SKM-1 treated with dmso at 0.1 percent for 144 hours (cell line): Measurements from ENCODE around the gene CD44.

Source experiments
- DNase-seq: peaks from one replicate; lab custom pipeline; 2025; ENCODE audit not compliant: unreplicated experiment; lab: John Stamatoyannopoulos, UW

The CD44 gene

DNA sequence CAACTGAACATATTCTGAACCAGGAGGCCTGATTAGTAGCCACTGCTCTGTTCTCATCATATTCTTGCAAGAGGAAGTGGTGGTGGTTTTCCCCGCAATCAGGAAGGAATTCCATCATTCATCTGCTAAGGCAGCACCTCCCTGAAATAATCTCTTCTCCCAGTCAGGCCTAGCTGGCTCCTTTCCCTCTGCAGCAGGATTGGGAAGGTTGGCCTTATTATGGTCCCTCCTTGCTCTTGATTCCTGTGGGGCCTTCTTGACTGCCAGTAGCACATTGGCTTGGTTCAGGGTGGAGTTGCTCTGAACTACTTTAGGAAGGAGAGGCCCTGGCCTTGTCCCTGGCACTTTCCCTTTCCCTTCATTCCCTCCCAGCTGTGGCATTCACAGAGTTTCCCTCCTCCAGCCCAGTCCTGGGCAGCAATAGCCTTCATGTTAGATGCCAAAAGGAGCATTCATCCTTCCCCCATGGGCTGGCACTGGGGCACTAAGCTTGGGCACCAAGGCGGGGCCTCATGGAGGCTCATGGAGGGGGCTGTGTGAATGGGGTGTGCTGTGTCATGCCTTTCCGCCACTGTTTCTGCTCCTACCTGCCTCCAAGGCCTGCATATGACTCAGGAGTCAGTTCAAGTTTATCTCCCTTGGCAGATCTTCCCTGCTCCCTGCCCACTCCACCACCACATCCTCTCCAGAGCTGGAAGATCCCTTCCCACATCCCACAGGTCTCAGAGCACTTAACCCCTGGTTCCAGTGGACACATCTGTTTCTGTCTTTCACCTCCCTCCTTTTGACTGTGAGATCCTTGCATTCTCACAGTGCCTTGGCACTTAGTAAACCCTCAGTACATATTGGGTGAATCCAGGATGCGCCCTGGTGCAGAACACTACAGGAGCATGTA lies 27.6 kb upstream of the CD44 start:
- peak; percentile 42 for DNase-seq

DNA sequence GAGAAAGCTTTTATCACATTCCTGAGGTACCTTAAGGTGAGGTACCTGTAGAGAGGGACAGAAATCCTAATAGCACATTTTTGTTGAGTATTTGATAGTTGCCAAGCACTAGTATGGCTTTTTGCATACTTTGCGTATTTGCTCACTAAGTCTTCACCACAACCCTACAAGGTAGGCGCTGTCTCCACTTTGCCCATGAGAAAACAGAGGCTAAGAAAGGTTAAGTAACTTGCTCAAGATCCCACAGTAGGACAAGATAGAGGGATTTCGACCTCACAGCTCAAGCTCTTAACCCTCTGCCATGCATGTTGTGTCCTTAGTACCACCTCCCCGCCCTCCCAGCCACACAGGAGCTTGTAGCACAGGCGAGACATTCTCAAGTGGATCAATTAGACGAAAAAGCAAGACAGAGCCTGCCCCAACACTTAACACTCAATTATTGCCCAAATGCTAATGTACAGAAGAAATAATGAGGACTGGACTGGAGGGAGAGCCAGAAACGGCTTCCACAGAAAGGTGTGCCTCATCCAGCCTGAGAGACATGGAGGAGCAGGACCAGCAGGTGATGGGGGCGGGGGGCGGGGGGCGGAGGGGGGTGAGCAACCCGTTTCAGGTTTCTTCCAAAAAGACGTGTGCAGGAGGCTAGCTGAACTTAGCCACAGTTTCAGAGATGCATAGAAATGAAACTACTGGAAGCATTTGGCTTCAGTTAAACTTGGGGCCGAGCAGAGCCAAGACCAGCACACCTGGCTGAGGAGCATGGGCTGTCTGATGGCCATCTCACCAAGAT lies 26.7 kb upstream of the CD44 start:
- DNase-seq = no peak

DNA sequence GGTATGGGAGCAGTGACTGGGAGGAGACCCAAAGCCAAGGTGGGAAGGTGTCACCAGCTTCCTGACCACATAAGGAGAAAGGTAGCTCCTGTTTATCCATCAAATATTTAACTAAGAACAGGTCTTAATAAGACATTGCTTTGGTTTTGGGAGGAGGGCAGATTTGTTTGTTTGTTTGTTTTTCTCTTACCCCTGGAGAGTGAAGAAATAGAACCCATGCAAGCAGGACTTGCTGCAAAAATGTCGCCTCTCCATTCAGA lies 26.2 kb upstream of the CD44 start:
- no peak for DNase-seq

DNA sequence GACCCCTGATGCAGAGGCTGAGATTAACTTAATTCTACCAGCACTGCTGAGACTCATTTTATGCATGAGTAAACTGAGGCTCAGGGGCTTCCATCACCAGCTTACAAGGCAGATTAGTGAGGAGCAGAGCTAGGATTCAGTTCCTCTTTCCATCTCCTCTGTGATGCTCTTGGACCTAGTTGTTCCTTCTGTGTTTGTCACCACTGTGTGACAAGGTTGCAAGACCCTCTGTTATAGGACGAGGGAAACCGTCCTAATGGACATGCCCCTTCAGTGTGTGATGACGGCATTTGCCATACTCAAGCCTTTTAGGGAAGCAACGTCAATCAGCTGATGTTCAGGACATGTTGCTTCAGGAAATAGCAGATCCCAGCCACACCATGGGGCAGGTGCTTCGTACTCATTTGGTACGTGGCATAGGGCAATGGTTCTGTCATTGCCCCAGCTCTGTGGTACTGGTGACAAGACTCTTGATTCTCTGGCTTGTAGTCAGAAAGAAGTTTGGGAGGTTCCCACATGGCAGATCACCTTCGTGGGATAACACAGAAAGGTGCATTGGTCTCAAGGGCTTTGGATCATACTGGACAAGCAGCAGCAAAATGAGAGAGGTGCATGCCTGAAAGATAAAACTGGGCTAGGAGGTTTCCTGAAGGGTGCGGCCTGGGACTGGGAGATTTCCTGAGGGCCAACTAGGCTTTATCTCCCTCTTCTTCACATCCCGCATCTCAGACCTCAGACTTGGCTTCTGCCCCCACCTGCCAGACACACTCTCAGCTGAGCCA lies 23.9 kb upstream of the CD44 start:
- DNase-seq = peak; percentile 19

DNA sequence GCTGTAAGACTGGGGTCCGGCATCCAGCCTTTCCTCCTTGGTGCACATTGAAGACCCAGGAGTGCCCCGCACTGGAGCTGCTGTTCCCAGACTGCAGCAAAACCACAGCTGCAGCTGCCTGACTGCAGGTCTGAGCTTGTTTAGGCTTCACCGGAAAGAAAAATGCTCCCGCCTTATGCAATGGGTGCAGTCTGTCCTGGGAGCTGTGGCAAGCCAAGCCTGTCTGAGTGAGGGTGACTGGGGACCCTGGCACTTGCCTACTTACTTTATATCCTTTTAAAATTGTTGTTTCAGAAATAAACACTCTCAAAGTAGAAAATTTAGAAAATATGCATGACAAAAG lies 23.3 kb upstream of the CD44 start:
- DNase-seq = no peak

DNA sequence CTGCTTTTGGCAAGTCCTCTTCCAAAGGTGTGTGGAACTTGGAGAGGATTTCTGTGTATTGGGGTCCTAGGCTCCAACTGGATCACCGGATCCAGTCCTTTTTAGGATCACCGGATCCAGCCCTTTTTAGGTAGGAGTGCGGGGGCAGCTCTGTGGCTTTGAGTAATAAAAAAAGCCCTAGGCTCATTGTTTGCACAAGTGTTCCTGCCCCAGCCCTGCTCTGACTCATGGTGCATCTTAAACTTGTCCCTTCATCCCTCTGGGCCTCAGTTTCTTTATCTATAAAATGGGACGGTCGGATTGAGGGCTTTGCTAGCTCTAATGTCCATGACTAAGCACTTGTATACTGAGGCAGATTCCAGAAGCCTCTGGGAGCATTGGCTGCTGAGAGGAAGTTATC lies 22.7 kb upstream of the CD44 start:
- no peak for DNase-seq

DNA sequence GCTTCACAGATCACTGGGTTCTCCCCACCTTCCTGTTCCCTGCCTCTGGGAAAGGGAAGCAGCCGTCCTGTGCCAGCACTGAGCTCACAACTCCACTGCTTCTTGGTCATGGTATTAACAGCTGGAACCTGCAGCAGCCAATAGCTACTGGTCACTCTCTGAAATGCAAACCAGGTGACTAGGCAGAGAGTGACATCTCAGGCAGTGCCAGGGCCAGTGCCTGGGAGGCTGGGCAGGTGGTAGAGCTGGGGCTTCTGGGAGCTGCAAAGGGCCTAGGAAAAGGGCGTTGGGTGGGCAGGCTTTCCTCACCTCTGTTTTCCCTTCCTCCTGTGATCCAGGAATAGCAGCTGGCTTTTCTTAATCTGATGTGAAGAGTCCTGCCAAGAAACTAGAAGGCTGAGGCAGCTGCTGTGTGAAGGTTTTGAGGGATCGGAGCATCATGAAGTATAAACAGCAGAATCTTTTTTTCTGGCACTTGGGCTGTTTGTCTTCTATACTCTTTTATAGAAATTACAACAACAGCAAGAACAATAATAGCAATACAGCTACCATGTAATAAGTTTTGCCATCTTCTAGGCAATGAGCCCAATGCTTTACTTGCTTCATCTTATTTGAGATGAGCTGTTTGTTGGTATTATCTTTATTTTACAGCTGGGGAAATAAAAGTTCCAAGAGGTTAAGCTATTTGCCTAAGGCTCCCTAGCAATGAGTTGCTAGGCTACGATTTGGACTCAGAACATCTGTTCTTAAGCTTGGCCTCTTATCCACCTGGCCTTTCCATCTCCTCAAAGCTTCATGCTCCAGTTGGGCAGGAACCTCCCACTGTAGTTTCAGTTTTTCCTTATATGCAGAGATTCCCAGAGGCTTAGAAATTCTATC lies 22.0 kb upstream of the CD44 start:
- DNase-seq = no peak

DNA sequence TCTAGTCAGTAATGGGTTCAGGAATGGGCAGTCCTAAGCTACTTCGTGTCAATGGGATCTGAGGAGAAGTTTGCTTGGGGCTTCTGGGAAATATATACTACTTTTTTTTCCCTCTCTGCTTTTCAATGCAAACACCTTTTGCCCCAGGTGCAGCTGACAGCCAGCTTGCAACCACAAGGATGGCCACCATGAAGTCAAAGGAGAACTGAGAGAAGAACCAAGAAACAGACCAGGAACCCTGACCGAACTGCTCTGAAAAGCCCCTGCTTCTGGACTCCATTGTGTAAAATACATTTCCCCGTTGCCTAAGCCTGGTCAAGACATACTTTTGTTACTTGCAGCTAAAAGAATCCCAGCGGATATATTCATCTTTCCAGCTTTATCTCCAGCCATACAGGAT lies 20.1 kb upstream of the CD44 start:
- DNase-seq = no peak

DNA sequence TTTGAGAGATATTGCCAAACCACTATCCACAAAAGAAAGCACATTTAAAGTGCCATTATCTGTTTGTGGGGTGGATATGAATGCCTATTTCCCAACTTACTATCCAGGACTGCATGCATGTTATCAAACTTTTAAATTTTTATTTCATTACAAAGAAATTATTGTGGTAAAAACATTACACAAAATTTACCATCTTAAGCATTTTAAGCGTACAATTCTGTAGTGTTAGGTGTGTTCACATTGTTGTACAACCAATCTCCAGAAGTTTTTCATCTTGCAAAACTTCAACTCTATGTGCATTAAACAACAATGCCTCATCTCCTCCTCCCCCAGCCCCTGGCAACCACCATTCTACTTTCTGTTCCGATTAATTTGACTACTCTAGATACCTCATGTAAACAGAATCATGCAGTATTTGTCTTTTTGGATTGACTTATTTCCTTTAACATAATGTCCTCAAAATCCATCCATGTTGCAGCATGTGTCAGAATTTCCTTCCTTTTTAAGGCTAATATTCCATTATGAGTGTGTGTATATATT lies 17.6 kb upstream of the CD44 start:
- no peak for DNase-seq

DNA sequence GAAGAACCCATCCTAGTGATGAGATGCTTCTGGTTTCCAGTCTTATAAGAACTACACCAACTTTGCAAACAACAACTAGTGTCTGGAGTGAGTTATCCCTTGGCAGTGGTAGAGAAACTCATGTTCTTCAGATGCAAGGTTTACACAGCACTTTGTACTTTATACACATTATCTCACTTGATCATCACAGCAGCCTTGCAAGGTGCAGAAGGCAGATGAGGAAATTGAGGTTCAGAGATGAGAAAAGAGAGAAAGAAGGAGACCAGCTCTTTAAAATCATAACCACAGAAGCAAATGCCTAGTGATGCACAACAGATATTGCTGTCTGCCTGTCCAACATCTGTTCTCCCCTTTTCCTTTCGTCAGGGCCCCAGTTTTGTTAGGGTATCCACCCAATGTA lies 16.7 kb upstream of the CD44 start:
- DNase-seq = no peak

DNA sequence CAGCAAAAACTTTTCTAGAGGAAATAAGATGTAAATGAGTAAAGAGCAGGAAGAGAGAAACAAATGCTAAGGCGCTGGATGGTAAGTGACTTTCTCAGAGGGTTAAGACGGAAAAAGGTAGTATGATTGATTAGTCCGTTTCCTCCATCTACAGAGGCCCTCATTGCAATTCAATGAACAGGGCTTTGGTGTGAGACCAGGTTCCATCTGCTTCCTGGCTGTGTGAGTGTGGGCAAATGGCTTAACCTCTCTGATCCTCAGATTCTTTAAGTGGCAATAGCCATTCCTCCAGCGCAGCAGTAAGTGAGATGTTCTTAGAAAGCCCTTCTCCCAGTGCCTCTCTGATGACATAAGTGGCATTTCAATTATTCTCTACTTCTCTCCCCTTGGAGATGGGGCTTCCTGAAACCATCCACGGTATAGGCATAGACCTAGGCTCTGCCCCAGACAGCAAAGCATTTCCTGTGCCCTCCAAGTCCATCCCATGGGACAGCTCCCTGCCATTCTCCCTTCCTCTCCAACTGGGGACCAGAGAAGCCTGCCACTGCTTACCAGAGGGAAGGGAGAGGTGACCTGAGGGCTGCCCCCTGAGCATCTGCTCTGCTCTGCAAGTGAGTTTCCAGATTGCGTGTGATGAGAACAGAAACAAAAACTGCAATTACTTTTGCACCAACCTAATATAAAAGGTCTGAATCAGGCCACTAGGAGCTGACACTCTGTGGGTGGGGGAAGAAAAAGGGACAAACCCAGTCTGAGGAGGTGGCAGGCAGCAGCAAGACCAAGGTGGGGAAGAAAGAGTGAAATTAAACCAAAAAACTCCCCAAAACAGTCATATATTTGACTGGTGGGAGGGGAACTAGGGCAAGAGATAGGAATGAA lies 12.7 kb upstream of the CD44 start:
- DNase-seq = no peak

DNA sequence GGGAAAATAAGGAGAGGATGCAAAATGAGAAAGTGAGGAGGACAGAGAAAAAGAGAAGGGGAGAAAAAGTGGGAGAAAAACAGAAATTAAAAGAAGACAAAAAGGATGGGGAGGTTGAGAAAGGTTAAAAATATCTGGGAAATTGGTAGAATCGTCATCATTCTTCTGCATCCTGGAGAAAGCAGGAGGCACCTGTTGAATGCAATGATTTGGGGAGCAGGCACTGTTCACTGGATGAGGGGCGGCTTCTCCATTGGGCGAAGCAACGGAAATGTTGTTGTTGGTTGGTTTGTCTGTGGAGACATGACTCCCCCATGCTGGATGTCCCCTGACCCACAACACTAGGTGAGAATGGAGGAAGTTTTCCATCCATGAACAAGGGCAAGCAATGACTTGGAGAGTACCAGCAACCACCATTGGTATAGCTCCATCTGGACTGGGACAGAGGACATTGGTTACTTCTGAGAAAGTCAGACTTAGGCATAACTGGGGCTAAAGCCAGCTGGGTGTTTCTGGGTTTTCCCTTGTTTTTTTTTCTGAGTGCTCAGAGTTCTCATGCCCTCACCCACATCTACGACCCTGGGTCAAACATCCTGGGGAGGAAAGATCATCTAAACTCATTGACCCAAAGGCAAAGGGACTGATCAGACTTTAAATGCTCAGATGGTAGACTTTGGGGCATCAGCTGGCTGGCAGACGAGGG lies 11.9 kb upstream of the CD44 start:
- DNase-seq = no peak

DNA sequence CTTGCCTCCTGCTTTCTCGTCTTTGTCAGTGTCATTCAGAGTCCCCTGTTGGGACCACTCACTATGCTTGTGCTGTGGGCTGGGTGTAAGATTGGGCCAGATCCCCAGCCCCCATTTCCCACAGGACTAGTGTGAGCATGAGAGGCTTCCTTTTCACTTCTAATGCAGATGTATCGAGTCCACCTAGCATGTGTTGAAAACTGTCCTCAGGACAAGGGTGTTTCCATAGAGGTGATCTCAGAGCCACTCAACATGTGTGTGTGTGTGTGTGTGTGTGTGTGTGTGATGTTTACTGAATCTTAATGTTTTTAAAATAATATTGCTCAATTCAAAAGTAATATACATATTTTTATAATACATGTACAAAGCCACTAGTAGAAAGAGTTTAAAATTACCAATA lies 11.4 kb upstream of the CD44 start:
- DNase-seq = no peak

DNA sequence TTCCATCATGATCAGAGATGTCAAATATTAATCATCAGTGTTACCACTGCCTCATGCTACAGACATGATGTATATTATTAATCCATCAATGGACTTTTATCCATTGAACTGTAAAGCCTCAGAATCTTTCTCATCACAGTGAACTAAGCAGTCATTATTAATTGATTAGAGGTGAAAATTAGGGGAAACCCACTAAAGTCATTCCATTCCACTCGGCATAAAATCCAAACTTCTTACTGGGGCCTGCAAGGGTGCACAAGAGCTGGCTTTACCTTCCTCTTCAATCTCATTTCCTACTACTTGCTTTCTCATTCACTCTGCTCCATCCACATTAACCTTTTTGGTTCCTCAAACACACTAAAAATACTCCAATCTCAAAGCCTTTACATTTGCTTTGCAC lies 7.9 kb upstream of the CD44 start:
- DNase-seq = no peak

DNA sequence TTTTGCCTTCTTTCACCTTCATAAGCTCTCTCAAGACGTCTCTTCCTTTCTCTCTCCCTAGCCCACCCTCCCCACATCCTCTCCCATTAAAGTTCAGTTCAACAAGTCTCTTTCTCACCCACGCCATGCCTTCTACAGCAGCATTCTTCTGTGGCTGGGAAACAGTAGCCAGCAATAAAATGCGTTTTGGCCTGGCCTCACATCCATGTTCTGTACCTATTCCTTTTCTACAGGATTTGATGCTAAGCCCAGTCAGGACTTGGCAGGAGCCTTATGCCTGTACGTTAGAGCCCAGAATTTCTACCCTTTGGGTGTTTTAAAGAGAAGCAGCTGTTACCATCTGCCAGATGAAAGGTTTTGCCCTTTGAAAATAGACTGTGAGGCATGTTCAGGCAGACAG lies 7.1 kb upstream of the CD44 start:
- DNase-seq = no peak

DNA sequence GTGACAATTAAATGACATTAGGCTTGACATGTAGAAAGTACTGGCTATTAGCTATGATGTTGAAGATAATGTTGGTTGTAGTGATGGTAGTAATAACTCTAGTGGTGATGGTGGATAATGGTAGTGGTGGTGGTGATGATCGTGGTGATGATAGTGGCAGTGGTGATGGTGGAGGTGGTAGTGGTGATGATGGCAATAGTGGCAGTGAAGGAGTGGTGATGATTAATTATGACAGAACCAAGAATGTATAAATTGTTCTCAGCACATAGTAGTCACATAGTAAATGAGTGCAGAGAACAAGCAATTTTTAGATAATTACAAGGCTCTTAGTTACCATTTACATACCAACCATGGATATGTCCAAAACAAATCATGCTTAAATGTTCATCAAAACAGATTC lies 5.3 kb upstream of the CD44 start:
- no peak for DNase-seq

DNA sequence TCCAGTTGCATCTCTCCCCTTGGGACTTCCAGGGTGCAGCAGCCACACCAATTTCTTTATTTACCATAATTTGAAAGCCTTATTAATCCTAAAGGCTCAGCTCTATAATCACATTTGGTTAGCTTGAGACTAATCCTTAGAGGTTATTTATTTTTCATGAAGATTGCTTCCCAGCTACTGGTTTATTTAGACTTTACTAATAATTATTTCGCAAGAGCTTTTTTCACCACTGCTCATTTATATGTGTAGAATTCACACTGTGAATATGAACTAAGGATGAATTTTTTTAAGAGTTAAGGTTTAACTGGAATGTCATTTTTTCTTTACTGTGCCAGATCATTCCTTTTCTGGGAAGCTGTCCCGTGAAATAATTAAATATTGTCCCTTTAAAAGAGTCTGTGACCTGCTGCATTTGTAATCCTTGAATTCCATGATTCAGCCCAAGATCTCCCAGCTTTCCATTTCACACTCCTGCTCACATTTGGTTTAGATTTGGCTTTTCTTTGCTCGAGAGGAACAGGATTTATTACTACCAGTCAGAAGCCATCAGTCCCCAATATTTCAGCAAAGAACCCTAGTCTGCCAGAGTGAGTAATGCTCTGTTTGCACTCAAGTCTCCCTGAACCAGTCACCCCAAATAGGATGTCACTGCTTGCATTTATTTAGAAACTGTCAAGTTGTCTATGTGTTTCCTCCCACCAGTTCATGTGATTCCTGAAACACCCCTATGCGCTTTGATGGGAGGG lies 4.4 kb upstream of the CD44 start:
- no peak for DNase-seq

DNA sequence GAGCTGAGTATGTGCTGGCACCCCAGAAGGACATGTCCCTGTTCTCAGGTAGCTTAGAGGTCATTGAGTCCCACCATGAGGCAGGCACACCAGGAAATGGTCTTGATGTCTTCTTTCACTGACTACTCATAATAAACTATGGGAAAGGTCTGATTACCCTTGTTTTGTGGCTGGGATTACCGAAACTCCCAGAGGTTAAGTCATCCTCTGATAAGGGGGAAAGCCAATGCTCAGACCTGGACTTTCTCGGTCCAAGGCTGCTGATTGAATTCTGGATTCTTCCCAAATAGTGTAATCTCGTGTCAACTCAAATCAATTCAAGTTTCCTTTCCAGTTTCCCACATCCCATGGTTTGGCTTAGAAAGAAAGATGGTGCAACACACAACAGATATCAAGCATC lies 3.7 kb upstream of the CD44 start:
- DNase-seq = no peak

DNA sequence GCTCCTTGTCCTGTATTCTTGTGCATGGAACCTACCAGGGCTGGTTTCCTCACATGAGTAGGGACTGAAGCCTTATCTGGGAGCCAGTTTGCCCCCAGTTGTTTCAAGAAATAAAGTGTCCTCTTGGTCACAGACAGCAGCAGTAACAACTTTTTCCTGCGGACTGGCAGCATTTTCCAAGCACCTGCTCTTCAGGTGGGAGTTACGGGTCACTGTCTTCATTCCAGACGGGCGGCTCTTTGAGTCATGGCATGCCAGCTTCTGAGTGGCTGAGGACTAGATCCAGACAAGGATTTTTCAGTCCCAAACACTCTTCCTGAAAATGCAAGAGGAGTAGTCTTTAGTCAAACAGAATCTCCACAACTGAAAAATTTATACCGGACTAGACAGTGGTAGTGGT lies 2.7 kb upstream of the CD44 start:
- no peak for DNase-seq
